DMS153 treated with DMSO at 0.1 percent for 48 hours (cell line): ENCODE data around the gene NANOGP8.

Source experiments
- DNase-seq: peaks from one replicate; lab custom pipeline; 2025; ENCODE audit not compliant: unreplicated experiment; lab: John Stamatoyannopoulos, UW

The NANOGP8 gene

GRCh38 chr15:35061161-35061824 is 23.8 kb downstream of the NANOGP8 start:
- no peak for DNase-seq

- DNase-seq, result no peak
Measured at GRCh38 chr15:35060591-35060990, 24.5 kb downstream of the NANOGP8 start.

- DNase-seq, result no peak
Measured at GRCh38 chr15:35058534-35059054, 26.5 kb downstream of the NANOGP8 start.

- DNase-seq, result no peak
Measured at GRCh38 chr15:35055416-35056105, 29.5 kb downstream of the NANOGP8 start.

- DNase-seq, result no peak
Measured at GRCh38 chr15:35054380-35054779, 30.7 kb downstream of the NANOGP8 start.

GRCh38 chr15:35047996-35048395 is 37.1 kb downstream of the NANOGP8 start:
- DNase-seq, result no peak

GRCh38 chr15:35047528-35047927 is 37.6 kb downstream of the NANOGP8 start:
- no peak for DNase-seq

- DNase-seq, result no peak
Measured at GRCh38 chr15:35043373-35044095, 41.6 kb downstream of the NANOGP8 start.

- no peak for DNase-seq
Measured at GRCh38 chr15:35040339-35041255, 44.5 kb downstream of the NANOGP8 start.

- DNase-seq, result no peak
Measured at GRCh38 chr15:35038626-35039451, 46.3 kb downstream of the NANOGP8 start.
